GM23248 (cell line): Measurements from ENCODE around the gene BTN1A1.

Experiments used
- EZH2 ChIP-seq: fragments of 200-600 bp; sonication (generic); IDR thresholded peaks from 2 replicates; pipeline ENCODE4 v1.6.1; 2018; ENCODE audit warnings: antibody characterized with exemption, mild to moderate bottlenecking; ENCODE audit not compliant: insufficient read depth, poor library complexity, severe bottlenecking
- EZH2phosphoT487 ChIP-seq: fragments of 200-600 bp; sonication (generic); IDR thresholded peaks from 2 replicates; pipeline ENCODE4 v1.6.1; 2018; ENCODE audit warnings: antibody characterized with exemption, moderate library complexity, mild to moderate bottlenecking, low read depth; ENCODE audit not compliant: insufficient read depth

DNA sequence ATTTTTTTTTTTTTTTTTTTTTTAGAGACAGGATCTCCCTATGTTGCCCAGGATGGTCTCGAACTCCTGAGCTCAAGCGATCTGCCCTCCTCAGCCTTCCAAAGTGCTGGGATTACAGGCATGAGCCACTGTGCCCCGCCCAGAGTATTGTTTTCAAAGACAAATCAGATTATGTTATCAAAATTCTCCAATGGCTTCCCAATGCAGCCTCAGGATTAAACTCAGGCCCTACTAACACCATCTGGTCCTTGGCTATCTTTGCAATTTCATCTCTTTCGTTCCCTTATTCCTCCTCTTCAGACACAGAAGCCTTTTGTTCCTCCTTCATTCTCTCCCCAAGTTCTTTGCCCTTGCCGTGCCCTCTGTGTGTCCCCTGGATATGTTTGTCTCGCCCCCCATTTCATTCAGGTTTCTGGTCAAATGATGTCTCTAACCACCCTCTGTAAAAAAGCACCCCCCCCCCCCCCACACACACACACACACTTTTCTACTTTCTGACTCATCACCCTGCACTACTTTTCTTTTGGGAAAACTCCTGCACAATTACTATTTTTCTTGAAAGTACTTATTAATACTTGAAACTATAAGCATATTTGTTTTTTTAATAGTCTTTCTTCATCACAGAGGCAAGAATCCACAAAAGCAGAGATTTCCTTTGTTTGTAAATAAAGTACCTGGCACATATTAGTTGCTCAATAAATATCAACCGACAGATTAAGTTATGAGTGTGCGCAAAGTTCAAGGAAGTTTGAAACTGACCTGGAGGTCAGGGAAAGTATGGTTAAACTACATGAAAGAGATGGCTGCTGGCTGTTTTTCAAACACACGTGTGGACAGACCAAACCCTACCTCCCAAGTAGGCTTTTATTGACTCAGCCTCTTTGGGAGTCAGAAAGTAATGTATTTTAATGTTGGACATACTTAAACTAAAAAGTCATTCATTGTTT lies 16.7 kb downstream of the BTN1A1 start:
- TF ChIP-seq EZH2 (no peak), EZH2phosphoT487 (no peak)
